ENCODE data around the gene FCN1.
A peak's percentile ranks its signal among the peaks of the same experiment; 100 is the strongest.
"Not testable (repeated sequence)": the region's sequence is repeated elsewhere in the genome, so short reads cannot be mapped to it uniquely, and the experiment has no call there.

The FCN1 gene

DNA sequence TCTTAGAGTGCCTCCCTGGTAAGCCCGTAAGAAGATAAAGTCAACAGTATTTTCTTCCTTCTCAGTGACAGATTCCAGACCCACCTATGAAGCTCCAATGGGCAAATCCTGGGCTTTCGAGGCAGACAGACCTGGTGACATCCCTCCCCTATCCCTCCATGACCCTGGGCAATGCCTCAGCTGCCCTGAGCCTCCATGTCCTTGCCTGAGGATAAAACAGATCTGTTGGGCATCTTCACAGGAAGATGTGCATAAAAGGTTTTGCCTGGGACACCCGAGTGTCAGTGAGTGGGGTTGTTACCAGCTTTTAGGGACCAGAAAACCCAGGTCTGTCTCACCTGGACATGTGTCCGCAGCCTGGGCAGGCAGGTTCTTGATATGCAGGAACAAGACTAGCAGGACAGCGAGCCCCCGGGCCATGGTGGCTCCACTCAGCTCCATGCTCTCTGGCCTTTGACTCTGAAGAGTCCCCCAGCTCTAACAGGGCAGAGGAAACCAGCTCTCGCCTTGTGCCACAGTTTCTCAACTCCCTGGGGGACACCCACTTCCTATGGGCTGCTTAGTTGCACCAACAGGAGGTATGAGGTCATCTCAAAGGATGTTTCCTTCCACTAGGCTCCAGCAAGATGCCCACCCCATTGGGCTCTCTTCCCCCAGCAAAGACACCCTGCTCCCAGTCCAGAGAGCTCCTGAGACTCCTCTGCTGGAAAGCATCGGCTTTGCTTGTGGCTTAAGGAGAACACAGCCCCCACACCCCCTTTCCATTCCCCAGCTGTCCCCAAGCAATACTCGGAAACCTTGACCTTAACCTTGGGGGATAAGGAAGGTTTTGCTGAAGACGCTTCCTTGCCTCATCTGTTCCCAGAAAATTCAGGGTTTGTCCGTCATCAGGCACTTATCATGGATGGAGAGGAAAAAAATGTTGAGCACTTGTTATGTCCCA is at the start of gene FCN1:
Gene FCN1 (minus strand): TSS at position 482 of the 943 bp plus-strand sequence. CDS start 41 bp downstream, at position 441.
- peak in 1 of 2 donors; percentile 32 for DNase-seq

DNA sequence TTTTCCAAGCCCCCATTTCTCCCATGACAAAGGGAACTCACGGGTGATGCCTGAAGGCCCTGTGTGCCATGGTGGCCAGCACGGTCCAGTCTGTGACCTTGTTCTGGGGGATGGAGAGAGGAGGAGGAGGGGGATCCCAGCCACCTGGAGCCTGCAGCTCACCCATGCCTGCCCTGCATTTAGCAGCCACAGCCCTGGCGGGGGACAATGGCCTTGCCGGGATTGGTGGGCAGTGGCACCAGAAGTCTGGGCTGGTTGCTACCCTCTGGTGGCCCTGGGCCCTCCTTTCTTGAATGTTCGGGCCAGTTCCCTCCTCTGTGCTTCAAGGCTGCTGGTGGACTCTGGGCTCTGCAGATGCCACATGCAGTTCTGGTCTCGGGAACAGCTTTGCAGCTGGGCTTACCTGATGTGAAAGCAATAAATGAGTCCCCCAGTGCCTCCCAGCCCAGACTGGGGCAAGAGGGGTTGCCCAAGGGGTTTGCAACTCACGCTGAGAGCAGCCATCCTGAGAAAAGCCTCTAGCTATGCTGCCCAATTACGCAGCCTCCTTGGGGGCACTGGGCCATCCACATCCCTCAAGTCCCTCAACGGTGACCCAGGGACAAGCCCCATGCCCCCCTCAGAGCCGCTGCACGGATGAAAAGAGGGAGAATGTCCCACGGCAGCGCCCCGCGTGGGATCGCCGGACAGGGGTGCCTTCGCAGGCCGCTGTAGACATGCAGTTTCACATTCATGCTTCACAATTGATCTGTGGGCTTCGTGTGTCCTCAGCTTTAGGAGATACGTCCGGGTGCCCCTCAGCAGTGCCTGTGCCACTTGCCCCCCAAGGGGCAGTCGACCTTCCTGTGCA is 49.2 kb upstream of the FCN1 start:
- DNase-seq, result no peak

DNA sequence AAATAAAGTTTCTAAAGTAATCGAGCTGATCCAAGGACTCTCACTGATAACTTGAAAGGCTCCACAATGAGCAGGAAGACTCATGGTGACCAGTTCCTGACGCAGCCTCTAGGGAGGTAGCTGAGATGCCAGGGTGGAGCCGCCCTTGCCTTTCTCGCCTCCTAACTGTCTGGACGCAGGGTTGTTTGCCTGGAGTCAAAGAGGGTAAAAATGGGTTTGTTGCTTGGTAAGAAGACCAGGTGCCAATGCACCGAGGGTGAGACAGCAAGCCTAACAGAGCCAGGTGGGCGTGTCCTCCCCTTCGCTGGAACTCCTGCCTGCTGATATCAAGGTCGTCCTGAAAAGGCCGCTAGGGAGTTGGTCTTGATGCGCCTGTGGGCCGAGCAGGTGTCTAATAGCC is 48.6 kb upstream of the FCN1 start:
- no peak for DNase-seq

DNA sequence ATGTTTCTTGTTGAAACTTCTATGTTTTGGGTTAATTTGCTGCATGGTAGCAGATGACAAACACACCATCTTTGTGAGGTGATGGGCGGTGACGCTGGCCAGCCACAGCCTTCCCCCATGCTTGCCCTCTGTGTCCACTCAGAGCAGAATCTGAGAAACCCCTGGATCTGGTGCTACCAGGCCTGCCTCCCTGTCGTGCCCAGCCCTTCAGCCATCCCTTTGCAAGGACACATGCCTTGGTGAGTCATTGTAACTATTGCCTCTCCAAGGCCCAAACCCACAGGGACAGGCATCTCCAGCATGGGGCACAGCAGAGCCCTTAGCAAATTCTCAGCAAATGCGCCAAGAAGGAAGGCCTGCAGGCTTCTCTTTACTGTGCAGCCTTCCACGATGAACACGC is 48.1 kb upstream of the FCN1 start:
- no peak for DNase-seq

DNA sequence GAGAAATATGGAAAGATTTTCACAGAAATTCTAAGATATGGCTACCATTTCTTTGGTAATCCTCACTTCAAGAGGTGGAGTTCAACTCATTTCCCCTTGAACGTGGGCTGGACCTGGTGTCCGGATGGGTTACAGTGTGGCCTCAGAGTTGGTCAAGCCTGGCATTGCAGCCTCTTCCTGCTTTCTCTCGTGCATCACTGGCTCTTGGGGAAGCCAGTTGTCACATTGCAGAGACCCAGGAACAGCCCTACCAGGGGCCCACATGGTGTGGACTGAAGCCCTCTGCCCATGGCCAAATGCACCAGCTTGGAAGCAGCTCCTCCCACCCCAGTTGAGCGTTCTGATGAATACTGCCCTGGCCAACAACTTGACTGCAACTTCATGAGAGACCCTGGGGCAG is 47.7 kb upstream of the FCN1 start:
- no peak for DNase-seq

DNA sequence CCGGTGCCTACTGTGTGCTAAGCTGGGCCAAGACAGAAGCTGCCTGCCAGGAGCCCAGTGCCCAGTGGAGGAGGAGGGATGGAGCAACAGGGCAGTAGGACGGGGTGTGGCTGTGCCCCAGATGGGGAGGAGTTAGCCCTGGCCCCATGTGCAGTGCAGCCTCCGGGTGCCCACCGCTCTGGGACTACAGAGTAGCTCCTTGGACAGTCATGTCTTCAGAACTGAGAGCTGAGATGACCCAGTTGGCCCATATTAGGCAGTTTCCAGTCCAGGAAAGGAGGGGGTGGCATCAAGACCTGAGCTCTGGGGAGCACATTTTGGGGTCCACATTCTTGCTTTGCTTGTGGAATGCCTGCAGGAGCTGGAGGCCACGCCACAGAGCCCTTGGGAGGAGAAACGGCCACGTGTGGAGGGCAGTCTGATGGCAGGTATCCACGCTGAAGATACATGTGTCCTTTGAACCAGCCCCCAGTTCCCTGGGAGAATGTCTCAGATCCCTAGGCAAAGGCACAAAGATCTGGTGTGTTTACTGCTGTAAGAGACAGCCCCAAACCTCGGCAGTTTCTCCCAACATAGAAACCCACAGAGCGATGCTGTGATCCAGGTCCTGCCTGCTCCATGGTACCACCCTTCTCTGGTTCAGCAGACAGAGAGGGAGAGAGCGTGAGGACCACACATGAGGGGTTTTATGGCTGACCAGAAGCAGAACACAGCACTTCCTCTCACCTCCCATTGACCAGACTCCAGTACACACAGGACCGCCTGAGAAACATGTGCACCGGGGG is 46.8 kb upstream of the FCN1 start:
- DNase-seq, result no peak

DNA sequence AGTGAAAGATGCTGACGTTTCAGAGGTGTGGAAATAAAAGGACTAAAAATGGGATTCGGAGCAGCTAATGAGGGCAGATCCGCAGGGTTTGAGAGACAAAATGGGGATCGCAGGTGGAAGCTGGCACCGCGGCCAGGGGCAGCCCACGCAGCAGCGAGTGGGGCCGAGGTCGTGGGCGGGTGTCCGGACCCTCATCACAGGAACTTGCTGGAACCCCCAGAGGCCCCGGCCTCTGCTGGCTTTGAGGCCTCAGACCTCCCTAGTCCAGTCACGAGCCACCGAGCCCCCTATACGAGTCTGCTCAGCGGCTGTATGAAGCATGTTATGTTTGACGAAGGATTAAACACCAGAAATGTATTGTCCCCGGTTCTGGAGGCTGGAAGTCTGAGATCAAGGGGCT is 45.8 kb upstream of the FCN1 start:
- no peak for DNase-seq

DNA sequence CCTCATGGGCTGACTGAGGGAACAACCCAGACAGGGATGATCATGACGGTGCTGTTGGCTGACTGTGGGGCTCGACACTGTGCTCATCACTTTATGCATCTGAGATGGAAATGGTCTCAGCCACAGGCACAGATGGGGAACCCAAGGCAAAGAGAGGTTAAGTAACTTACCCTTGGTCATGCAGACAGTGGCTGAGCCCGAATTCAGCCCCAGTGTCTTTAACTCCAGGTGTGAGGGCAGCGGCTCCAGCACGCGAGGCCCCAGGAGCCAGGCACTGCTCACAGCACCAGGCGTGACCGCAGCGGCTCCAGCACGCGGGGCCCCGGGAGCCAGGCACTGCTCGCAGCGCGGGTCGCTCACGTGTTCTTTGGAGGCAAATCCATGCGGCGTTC is 45.3 kb upstream of the FCN1 start:
- no peak for DNase-seq

DNA sequence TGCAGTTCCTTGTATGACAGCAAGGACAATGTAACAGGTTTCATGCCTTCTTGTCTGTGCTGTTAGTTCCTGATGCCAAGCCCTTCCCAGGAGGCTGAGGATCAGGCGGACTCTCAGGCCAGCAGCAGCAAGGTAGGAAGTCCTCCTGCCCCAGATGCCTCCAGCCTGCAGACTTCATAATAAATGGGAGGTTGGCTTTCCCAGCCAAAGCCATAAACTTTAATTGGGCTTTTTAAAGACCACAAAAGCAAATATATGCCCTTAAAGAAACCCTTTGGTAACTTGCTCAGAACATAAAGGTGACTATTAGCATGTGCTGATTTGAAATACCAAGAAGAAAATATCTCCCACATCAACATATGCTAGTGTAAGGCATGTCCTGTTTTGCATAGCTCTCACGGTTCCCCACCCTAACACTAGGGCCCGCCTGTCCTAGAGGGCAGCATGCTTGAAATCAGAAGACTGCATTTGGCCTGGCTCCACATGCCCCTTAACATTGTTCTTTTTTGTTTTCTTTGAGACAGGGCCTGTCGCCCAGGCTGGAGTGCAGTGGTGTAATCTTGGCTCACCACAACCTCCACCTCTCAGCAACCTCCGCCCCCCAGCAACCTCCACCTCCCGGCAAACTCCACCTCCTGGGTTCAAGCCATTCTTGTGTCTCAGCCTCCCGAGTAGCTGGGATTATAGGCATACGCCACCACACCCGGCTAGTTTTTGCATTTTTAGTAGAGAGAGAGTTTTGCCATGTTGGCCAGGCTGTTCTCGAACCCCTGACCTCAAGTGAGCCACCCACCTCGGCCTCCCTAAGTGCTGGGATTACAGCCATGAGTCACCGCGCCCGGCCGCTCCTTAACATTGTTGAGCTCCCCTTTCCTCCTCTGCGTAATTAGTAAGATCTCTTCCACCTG is 44.6 kb upstream of the FCN1 start:
- no peak for DNase-seq

DNA sequence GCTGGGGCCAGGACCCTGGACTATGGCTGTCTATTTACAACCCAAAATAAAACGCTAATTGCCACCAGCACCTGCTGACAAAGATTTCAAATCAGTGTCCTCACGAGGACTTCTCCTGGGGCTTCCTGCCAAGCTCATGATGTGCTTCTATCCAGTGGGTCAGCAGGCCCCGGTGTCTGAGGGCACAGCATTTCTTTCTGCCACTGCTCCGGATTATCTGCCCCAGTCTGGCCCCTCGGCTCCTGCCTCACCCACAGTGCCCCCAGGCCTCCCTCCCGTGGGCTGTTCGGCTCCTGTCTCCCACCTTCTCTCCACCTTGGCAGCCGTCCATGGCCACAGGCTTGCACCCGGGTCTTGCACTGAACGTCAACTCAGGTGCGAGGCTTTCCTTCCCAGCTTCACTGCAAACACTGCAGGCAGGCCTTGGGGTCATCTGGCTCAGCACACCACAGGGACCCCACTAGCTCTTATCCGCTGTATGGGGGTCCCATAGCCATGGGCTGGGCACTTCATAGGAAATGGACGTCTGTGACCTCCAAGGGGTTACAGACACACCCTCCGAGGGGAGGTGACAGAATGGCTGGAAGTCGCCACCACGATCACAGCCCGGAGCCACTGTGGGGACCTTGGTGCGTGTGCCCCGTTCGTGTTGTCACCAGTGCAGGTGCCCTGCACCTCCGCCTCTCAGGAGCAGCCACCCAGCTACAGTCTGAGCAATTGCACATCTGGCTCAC is 43.8 kb upstream of the FCN1 start:
- DNase-seq, result no peak

DNA sequence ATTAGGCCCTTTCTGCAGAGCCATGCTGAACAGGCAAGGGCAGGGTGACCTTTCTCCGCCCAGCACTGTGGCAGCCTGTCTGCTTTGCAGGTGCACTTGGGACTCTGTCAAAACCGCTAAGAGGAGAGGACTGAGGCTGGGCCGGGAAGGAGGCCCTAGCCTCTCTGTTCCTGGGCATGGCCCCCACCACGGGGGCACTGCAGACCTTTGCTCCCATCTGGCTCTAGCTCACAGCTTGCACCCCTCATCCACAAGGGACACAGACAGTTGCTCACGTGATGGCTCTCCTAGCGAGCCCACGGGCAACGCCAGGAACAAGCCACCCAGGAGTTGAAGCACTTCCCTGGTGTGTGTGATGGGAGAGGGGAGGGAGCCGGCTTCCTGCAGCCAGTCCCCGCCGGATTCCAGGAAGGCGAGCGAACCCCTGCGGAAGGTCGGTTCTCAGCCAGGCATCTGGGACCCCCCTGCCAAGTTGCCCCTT is 43.0 kb upstream of the FCN1 start:
- no peak for DNase-seq

DNA sequence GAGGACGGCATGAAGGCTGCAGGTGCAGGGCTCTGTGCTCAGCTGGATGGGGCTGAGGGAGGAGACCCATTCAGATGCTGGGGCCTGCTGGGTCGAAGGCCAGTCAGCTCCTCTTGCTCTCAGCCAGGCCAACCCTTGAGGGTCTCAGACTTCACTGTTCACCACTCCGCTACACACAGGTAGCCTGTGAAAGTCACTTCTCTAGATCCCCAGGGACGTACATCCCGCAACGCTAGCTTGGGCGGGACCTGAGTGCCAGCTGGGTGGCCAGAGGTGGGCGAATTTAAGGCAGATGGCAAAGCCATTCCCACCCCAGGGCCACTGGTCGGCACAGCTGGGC is 42.2 kb upstream of the FCN1 start:
- no peak for DNase-seq

DNA sequence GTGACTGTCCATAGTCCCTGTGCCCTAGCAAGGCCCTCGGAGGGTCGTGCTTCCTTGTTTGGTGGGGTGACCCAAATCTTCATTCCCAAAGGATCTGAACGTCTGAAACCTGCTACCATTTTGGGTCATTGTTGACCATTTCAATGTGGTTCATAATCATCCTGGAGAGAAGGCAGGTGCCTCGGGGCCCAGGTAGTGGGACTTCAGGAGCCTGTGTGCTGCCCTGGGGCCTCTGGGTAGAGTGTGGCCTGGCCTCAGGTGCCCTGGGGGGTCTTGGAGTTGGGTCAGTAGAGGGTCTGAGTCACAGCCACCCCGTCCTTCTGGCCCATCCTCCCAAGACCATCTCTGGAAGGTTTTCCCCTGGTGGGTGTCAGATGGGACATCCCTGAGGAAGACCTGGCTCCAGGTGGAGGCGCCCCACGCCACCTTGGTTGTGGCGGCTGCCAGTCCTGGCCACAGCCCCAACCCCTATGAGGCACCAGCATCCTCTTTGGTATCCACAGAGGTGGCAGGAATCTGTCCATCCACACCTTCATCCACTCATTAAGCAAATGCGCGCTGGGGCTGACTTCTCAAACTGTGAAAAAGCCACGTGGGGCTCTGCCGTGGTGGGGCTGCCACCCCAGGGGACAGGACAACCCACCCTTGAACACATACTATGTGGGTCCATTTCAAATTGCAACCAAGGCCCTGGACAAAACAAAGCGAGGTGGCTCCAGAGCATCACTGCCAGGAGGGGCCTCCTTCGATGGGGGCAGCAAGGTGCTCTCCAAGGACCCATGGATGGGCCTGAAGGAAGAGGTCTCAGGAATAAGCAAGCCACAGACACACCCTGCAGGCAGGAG is 41.6 kb upstream of the FCN1 start:
- no peak for DNase-seq

DNA sequence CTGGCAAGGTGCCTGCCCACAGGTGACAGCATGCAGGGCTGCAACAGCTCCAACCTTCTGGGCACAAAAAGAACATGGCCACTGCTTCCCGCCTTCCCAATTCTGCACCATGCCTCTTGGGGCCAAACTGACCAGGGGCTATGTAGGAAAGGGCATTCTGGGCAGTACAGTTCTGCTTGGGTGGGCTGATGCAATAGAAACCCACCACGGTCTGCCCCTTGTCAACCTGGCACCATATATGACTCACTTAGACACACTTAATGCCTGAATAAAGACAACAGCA is 40.2 kb upstream of the FCN1 start:
- DNase-seq, result no peak

DNA sequence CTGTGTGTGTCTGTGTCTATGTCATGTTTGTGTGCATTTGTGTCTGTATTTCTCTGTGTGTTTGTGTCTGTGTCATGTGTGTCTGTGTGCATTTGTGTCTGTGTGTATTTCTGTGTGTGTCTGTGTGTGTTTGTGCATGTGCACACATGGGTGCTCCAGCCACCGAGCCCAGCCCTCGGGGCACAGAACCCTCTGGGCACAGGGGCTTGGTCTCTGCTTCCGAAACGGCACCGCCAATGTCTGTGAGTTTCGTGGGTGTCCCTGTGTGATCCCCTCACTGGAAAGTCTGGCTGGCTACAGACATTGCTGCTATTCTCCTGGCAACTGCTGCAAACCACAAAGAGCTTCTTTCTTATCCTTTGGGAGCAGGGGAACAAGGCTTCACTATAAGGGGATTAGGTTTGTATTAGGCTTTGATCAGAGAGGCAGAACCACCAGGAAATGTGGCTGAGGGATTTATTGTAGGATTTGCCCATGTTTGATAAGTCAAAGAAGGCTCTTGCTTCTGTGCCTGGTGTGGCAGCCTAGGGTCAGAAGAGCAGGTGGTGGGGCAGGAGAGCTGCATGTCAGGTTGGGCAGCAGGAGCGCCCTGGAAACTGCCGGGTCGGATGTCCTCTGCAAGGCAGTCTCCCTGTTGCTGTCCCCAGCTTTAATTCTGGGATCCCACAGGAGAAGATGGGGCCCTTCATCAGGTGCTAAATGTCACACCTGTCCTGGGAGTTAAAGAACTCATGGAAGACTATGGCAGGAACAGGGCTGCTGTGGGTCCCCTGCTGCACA is 39.6 kb upstream of the FCN1 start:
- DNase-seq, result no peak

DNA sequence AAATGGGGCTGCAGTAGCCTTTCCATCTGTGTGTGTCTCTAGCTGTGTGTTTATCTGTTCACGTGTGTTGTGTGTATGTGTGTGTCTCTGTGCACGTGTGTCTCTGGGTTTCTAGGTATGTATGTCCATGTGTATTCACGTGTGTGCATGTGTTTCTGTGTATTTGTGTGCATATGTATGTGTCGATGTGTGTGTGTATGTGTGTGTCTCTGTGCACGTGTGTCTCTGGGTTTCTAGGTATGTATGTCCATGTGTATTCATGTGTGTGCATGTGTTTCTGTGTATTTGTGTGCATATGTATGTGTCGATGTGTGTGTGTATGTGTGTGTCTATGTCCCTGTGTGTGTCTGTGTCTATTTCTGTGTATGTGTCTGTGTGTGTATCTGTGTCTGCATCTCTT is 38.7 kb upstream of the FCN1 start:
- not testable (repeated sequence) for DNase-seq

DNA sequence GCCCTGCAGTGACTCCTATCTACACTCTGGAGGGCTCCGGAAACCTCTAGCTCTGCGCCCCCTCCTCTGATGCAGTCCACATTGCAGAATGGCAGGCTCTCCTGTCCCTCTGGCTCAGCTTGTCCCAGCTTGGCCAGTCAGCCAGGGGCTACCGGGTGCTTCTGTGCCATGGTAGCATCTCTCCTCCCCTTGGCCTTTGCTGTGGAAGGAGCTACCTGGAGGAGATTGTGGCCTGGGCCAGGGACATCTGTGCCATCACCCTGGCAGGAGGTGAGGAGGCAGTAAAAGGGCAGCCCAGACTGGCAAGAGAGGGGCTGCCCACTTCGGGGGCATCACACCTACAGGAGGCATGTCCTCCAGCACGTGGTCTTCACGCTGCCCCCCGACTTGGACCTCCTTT is 38.1 kb upstream of the FCN1 start:
- no peak for DNase-seq

DNA sequence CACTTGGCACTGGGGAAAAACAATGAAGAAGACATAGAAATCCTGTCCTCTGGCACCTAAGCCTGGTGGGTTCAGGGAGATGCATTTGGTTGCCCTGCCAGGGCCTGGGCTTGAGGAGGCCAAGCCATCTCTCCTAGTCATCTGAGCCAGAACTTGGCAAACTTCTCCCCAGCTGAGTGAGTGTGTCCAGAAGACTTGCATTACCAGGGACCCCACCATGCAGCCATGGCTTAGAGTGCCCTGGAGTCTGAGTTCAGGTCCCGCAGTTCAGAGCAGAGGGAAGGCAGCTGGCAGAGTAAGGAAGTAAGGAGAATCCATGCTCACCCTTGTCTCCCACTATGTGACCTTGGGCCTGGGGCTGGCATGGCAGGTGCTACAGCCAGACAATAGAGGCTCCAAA is 37.4 kb upstream of the FCN1 start:
- DNase-seq, result no peak

DNA sequence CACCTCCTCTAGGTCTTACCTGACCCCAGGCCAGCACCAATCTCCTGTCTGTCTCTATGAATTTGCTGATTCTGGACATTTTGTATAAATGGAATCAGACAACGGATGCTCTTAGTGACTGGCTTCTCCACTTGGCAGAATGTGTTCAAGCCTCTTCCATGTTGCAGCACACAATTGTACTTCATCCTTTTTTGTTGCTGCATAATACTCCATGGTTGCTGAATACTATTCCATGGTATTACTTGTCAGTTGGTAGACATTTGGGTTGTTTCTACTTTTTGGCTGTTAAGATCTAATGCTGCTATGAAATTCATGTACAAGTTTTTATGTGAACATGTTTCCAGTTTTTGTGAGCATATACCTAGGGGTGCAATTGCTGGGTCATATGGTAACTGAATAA is 34.3 kb upstream of the FCN1 start:
- no peak for DNase-seq

DNA sequence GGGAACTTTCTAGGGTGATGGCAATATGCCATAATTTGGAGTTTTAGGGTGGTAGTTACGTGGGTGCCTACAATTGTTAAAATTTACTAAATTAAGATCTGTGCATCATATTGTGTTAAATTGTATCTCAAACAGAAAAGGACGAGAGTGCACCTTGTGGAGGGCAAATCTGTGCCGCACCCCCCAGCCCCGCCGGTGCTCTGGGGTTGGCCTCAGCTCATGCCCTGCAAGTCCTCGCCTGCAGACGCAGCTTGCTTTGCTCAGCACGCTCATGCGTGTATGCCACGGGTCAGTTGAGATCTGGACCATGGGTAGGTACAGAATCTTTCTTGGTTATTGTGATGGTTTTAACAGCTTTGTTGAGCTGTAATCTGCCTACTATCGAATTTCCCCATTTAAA is 33.7 kb upstream of the FCN1 start:
- DNase-seq, result no peak

All from bone marrow (tissue), 2 donors.